Stimulated activated effector memory CD8-positive, alpha-beta T cell treated with anti-CD3 and anti-CD28 coated beads, Interleukin-12 subunit alpha, Interleukin-12 subunit beta, amount 100 ng/mL, for 72 hours (primary cell): ENCODE data around the gene CNTNAP2.
"Not testable (repeated sequence)": the region's sequence is repeated elsewhere in the genome, so short reads cannot be mapped to it uniquely, and the experiment has no call there.

ENCODE experiments used
- ATAC-seq: fragments of 150-1000 bp; cut with Tn5 transposase; 2 replicates; pipeline ENCODE4 v1.10.0; 2021
- DNase-seq, 2 donors: peaks; one replicate each; pipeline ENCODE4 v3.0.0; 2021 to 2022; ENCODE audit warnings: low spot score in 2 of 2
- H3K27ac Mint-ChIP-seq: one replicate; pipeline ENCODE4 v1.8.0; 2022; ENCODE audit warnings: mild to moderate bottlenecking, mixed read lengths
- H3K36me3 Mint-ChIP-seq: one replicate; pipeline ENCODE4 v1.8.0; 2022; ENCODE audit warnings: mild to moderate bottlenecking, mixed read lengths
- H3K4me1 Mint-ChIP-seq: one replicate; pipeline ENCODE4 v1.8.0; 2022; ENCODE audit warnings: mixed read lengths
- H3K4me3 Mint-ChIP-seq: one replicate; pipeline ENCODE4 v1.8.0; 2022; ENCODE audit warnings: mild to moderate bottlenecking, mixed read lengths
- H3K9me3 Mint-ChIP-seq: one replicate; pipeline ENCODE4 v1.8.0; 2022; ENCODE audit warnings: mixed read lengths

CNTNAP2 gene

GRCh38 chr7:147796581-147796980, 1680.0 kb downstream of the CNTNAP2 start:
- no peaks in the 10 kb centered on the region for H3K36me3 Mint-ChIP-seq
- H3K4me1 Mint-ChIP-seq: no peaks in the 10 kb centered on the region
- DNase-seq (no peak), ATAC-seq (no peak)
- no peak overlapping the region for H3K27ac Mint-ChIP-seq
- H3K4me3 Mint-ChIP-seq: no peak overlapping the region
- peaks cover 3% of the 10 kb centered on the region for H3K9me3 Mint-ChIP-seq

GRCh38 chr7:147798001-147798400, 1681.4 kb downstream of the CNTNAP2 start:
- no peaks in the 10 kb centered on the region for H3K36me3 Mint-ChIP-seq
- ATAC-seq (no peak), DNase-seq (no peak)
- no peak overlapping the region for H3K27ac Mint-ChIP-seq
- peaks cover 3% of the 10 kb centered on the region for H3K9me3 Mint-ChIP-seq
- no peaks in the 10 kb centered on the region for H3K4me1 Mint-ChIP-seq
- no peak overlapping the region for H3K4me3 Mint-ChIP-seq

- not testable (repeated sequence) for H3K4me3 Mint-ChIP-seq, H3K9me3 Mint-ChIP-seq, H3K36me3 Mint-ChIP-seq, H3K27ac Mint-ChIP-seq, ATAC-seq, H3K4me1 Mint-ChIP-seq, DNase-seq
Observed at GRCh38 chr7:147801762-147802161, 1685.2 kb downstream of the CNTNAP2 start.

- DNase-seq (no peak), ATAC-seq (no peak)
- no peak overlapping the region for H3K27ac Mint-ChIP-seq
- H3K9me3 Mint-ChIP-seq: peaks cover 7% of the 10 kb centered on the region
- H3K4me1 Mint-ChIP-seq: no peaks in the 10 kb centered on the region
- H3K36me3 Mint-ChIP-seq: no peaks in the 10 kb centered on the region
- H3K4me3 Mint-ChIP-seq: no peak overlapping the region
Observed at GRCh38 chr7:147803151-147803550, 1686.5 kb downstream of the CNTNAP2 start.

GRCh38 chr7:147803606-147804005, 1687.0 kb downstream of the CNTNAP2 start:
- Mint-ChIP-seq H3K36me3 (no peaks in the 10 kb centered on the region), H3K4me3 (no peak overlapping the region), H3K27ac (no peak overlapping the region), H3K4me1 (no peaks in the 10 kb centered on the region), H3K9me3 (peaks cover 7% of the 10 kb centered on the region)
- DNase-seq: no peak
- ATAC-seq: no peak

GRCh38 chr7:147804032-147804431, 1687.4 kb downstream of the CNTNAP2 start:
- DNase-seq (no peak), ATAC-seq (no peak)
- Mint-ChIP-seq H3K4me1 (no peaks in the 10 kb centered on the region), H3K9me3 (peaks cover 7% of the 10 kb centered on the region), H3K4me3 (no peak overlapping the region), H3K36me3 (no peaks in the 10 kb centered on the region), H3K27ac (no peak overlapping the region)

- DNase-seq: no peak
- H3K9me3 Mint-ChIP-seq: peaks cover 7% of the 10 kb centered on the region
- H3K27ac Mint-ChIP-seq: no peak overlapping the region
- H3K4me1 Mint-ChIP-seq: no peaks in the 10 kb centered on the region
- H3K36me3 Mint-ChIP-seq: no peaks in the 10 kb centered on the region
- H3K4me3 Mint-ChIP-seq: no peak overlapping the region
- ATAC-seq: no peak
Observed at GRCh38 chr7:147805996-147806576, 1689.5 kb downstream of the CNTNAP2 start.

GRCh38 chr7:147809786-147810185, 1693.2 kb downstream of the CNTNAP2 start:
- Mint-ChIP-seq H3K4me1 (no peaks in the 10 kb centered on the region), H3K27ac (no peak overlapping the region), H3K36me3 (no peaks in the 10 kb centered on the region), H3K9me3 (peaks cover 10% of the 10 kb centered on the region), H3K4me3 (no peak overlapping the region)
- DNase-seq (no peak), ATAC-seq (no peak)

- H3K4me1 Mint-ChIP-seq: no peaks in the 10 kb centered on the region
- no peak overlapping the region for H3K27ac Mint-ChIP-seq
- H3K9me3 Mint-ChIP-seq: peaks cover 10% of the 10 kb centered on the region
- no peaks in the 10 kb centered on the region for H3K36me3 Mint-ChIP-seq
- H3K4me3 Mint-ChIP-seq: no peak overlapping the region
- no peak for DNase-seq
- ATAC-seq: no peak
Observed at GRCh38 chr7:147810269-147810668, 1693.7 kb downstream of the CNTNAP2 start.

GRCh38 chr7:147811923-147812322, 1695.3 kb downstream of the CNTNAP2 start:
- Mint-ChIP-seq H3K4me1 (no peaks in the 10 kb centered on the region), H3K9me3 (peaks cover 7% of the 10 kb centered on the region)

GRCh38 chr7:147813316-147813715, 1696.7 kb downstream of the CNTNAP2 start:
- DNase-seq (no peak), ATAC-seq (no peak)
- H3K4me3 Mint-ChIP-seq: no peak overlapping the region
- H3K36me3 Mint-ChIP-seq: no peaks in the 10 kb centered on the region
- no peaks in the 10 kb centered on the region for H3K4me1 Mint-ChIP-seq
- peaks cover 8% of the 10 kb centered on the region for H3K9me3 Mint-ChIP-seq
- no peak overlapping the region for H3K27ac Mint-ChIP-seq

More at GRCh38 chr7:147811923-147812322, 1695.3 kb downstream of the CNTNAP2 start:
- no peak overlapping the region for H3K4me3 Mint-ChIP-seq
- no peak for DNase-seq
- no peak overlapping the region for H3K27ac Mint-ChIP-seq
- ATAC-seq: no peak
- H3K36me3 Mint-ChIP-seq: no peaks in the 10 kb centered on the region

- Mint-ChIP-seq H3K36me3 (no peaks in the 10 kb centered on the region), H3K4me3 (no peak overlapping the region), H3K4me1 (no peaks in the 10 kb centered on the region), H3K27ac (no peak overlapping the region), H3K9me3 (peaks cover 10% of the 10 kb centered on the region)
- no peak for DNase-seq
- ATAC-seq: no peak
Observed at GRCh38 chr7:147818317-147818716, 1701.7 kb downstream of the CNTNAP2 start.

GRCh38 chr7:147824671-147825070, 1708.1 kb downstream of the CNTNAP2 start:
- no peak overlapping the region for H3K27ac Mint-ChIP-seq
- H3K4me3 Mint-ChIP-seq: no peak overlapping the region
- DNase-seq: no peak
- H3K36me3 Mint-ChIP-seq: no peaks in the 10 kb centered on the region
- H3K9me3 Mint-ChIP-seq: peaks cover 9% of the 10 kb centered on the region
- no peaks in the 10 kb centered on the region for H3K4me1 Mint-ChIP-seq
- ATAC-seq: no peak

GRCh38 chr7:147829016-147829415, 1712.4 kb downstream of the CNTNAP2 start:
- Mint-ChIP-seq H3K4me3 (no peak overlapping the region), H3K4me1 (no peaks in the 10 kb centered on the region), H3K9me3 (peaks cover 4% of the 10 kb centered on the region), H3K27ac (no peak overlapping the region), H3K36me3 (no peaks in the 10 kb centered on the region)
- no peak for ATAC-seq
- no peak for DNase-seq

GRCh38 chr7:147833557-147833956, 1717.0 kb downstream of the CNTNAP2 start:
- peaks cover 10% of the 10 kb centered on the region for H3K9me3 Mint-ChIP-seq
- DNase-seq (no peak), ATAC-seq (no peak)
- H3K4me3 Mint-ChIP-seq: no peak overlapping the region
- H3K27ac Mint-ChIP-seq: no peak overlapping the region
- no peaks in the 10 kb centered on the region for H3K36me3 Mint-ChIP-seq
- H3K4me1 Mint-ChIP-seq: no peaks in the 10 kb centered on the region

- no peak for DNase-seq
Observed at GRCh38 chr7:147833970-147834369, 1717.4 kb downstream of the CNTNAP2 start.

GRCh38 chr7:147852833-147853232, 1736.2 kb downstream of the CNTNAP2 start:
- no peak overlapping the region for H3K4me3 Mint-ChIP-seq
- peaks cover 6% of the 10 kb centered on the region for H3K9me3 Mint-ChIP-seq
- H3K4me1 Mint-ChIP-seq: no peaks in the 10 kb centered on the region
- DNase-seq (no peak), ATAC-seq (no peak)
- no peak overlapping the region for H3K27ac Mint-ChIP-seq
- no peaks in the 10 kb centered on the region for H3K36me3 Mint-ChIP-seq

More at GRCh38 chr7:147833970-147834369, 1717.4 kb downstream of the CNTNAP2 start:
- Mint-ChIP-seq H3K27ac (no peak overlapping the region), H3K9me3 (peaks cover 10% of the 10 kb centered on the region), H3K4me3 (no peak overlapping the region), H3K36me3 (no peaks in the 10 kb centered on the region), H3K4me1 (no peaks in the 10 kb centered on the region)
- ATAC-seq: no peak
